Esophagus muscularis mucosa (tissue), 4 donors: ENCODE measurements around the gene ETV3.
"Not testable (repeated sequence)": the region's sequence is repeated elsewhere in the genome, so short reads cannot be mapped to it uniquely, and the experiment has no call there.

ENCODE experiments used
- CTCF ChIP-seq, 3 experiments: fragments of 200-600 bp in 2 of 3; fragments of 450-650 bp in 1 of 3; sonication (generic) in 2 of 3; IDR thresholded peaks; one replicate each; pipeline ENCODE4 v1.5.1; 2017 to 2019; ENCODE audit warnings: antibody characterized with exemption in 3 of 3, mild to moderate bottlenecking in 2 of 3, moderate library complexity in 1 of 3
- EP300 ChIP-seq: sonication (generic); formaldehyde crosslinking; IDR thresholded peaks from one replicate; pipeline ENCODE4 v1.6.1; 2017; ENCODE audit warnings: antibody characterized with exemption
- POLR2A ChIP-seq: fragments of 450-650 bp; IDR thresholded peaks from one replicate; pipeline ENCODE4 v1.6.1; 2017; ENCODE audit warnings: antibody characterized with exemption, moderate library complexity, mild to moderate bottlenecking, low read depth
- POLR2AphosphoS5 ChIP-seq, 2 donors: sonication (generic); formaldehyde crosslinking; IDR thresholded peaks; one replicate each; pipeline ENCODE4 v1.6.1; 2017; ENCODE audit warnings: antibody characterized with exemption in 2 of 2

- not testable (repeated sequence) for TF ChIP-seq POLR2A; CTCF (IDR thresholded peaks at IDR 0.05); EP300; POLR2AphosphoS5 (IDR thresholded peaks at IDR 0.05)
Observed at GRCh38 chr1:157098987-157099632, 39.1 kb downstream of the ETV3 start.
